ENCODE measurements around the gene KANK2.
"Not testable (repeated sequence)": the region's sequence is repeated elsewhere in the genome, so short reads cannot be mapped to it uniquely, and the experiment has no call there.

KANK2 gene

DNA sequence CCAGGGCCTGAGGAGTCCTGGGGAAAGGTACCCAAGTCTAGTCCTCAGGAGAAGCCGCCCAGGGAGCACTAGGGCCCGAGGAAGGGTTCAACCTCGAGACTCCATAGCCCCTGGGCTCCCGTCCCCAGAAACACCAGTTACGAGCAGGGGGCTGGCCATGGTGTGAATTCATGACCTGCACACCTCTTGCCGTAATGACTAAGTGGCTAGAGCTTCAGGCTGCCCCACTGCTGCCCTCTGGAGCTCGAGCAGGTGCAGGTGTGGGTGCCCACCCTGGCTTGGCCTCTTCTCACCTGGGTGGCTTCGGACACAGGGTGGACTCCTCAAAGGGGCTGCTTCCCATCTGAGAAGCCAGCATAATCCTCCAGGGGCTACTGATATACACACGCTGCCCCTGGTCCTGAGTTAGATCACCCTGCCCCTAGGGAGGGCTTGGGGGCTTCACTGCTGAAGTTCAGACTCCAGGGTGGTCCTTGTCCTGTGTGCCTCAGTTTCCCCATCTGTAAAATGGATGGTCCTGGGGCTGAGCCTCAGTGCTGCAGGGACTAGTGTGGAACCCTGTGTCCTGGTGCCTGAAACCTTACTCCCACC lies 55.3 kb downstream of the KANK2 start:
- TF ChIP-seq, protein P1, sequence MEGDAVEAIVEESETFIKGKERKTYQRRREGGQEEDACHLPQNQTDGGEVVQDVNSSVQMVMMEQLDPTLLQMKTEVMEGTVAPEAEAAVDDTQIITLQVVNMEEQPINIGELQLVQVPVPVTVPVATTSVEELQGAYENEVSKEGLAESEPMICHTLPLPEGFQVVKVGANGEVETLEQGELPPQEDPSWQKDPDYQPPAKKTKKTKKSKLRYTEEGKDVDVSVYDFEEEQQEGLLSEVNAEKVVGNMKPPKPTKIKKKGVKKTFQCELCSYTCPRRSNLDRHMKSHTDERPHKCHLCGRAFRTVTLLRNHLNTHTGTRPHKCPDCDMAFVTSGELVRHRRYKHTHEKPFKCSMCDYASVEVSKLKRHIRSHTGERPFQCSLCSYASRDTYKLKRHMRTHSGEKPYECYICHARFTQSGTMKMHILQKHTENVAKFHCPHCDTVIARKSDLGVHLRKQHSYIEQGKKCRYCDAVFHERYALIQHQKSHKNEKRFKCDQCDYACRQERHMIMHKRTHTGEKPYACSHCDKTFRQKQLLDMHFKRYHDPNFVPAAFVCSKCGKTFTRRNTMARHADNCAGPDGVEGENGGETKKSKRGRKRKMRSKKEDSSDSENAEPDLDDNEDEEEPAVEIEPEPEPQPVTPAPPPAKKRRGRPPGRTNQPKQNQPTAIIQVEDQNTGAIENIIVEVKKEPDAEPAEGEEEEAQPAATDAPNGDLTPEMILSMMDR (conservative IDR thresholded peaks at IDR 0.05), result no peak
- H3K27ac ChIP-seq, result peak overlapping the region; percentile 43; the same call in 1 of the 2 replicates

DNA sequence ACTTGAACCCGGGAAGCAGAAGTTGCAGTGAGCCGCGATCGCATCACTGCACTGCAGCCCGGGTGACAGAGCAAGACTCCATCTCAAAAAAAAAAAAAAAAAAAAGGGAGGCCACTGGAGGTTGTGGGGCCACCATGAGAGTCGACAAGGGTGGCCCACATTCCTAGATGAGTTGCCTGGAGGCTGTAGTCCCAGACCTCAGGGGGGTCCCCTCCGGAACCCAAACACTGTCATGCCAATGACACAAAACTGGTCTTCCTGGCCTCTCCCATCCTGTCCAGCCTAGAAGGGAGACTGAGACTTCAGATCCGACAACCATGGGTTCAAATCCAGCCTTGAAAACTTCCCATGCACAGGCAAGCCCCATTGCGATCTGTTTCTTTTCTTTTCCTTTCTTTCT lies 56.4 kb downstream of the KANK2 start:
- TF ChIP-seq, protein P1 (conservative IDR thresholded peaks at IDR 0.05), result no peak
- no peak overlapping the region for H3K27ac ChIP-seq

DNA sequence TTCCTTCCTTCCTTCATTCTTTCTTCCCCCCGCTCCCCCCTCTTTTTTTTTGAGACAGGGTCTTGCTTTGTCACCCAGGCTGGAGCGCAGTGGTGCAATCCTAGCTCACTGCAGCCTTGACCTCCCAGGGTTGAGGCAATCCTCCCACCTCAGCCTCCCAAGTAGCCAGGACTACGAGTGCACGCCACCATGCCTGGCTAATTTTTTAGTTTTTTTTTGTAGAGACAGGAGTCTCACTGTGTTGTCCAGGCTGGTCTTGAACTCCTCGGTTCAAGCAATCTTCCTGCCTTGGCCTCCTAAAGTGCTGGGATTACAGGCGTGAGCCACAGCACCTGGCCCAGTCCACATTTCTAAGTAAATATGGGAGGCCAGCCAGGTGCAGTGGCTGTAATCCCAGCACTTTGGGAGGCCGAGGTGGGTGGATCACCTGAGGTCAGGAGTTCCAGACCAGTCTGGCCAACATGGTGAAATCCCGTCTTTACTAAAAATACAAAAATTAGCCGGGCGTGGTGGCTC lies 57.3 kb downstream of the KANK2 start:
- not testable (repeated sequence) for H3K27ac ChIP-seq

DNA sequence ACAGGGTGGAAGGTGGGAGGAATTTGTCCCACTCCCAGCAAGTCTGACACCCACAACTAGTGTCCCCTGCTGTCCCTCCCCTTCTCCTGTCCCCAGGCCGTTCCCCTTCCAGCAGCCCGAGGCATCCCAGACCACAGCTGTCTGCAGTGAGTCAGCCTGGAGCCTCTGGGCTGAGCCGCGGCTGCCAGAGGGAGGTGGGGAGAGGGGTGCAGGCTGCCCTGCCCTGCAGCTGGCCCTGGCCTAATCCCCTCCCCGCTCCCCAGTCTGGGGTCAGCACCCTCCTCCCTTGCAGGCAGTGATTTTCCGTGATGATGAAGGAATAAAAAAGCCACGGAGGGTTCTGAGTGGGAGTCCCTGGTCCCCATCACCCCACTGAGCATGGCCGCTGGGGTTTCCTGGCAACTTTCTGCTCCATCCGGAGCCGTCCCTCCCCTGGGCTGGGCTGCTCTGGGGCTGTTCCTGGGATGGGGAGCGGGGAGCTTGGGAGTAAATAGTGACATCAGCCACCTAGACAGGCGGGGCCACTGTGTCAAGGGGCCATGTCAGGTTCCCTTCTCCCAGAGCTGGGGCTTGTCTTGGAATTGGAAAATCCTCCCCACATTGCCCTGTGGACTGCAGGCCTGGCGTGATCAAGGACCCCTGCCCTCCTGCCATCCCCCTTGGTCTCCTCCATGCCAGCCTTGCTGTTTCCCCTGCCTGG lies 58.6 kb downstream of the KANK2 start:
- peak overlapping the region; percentile 62; the same call in 1 of the 2 replicates for H3K27ac ChIP-seq
- TF ChIP-seq, protein P1 (conservative IDR thresholded peaks at IDR 0.05), result no peak

DNA sequence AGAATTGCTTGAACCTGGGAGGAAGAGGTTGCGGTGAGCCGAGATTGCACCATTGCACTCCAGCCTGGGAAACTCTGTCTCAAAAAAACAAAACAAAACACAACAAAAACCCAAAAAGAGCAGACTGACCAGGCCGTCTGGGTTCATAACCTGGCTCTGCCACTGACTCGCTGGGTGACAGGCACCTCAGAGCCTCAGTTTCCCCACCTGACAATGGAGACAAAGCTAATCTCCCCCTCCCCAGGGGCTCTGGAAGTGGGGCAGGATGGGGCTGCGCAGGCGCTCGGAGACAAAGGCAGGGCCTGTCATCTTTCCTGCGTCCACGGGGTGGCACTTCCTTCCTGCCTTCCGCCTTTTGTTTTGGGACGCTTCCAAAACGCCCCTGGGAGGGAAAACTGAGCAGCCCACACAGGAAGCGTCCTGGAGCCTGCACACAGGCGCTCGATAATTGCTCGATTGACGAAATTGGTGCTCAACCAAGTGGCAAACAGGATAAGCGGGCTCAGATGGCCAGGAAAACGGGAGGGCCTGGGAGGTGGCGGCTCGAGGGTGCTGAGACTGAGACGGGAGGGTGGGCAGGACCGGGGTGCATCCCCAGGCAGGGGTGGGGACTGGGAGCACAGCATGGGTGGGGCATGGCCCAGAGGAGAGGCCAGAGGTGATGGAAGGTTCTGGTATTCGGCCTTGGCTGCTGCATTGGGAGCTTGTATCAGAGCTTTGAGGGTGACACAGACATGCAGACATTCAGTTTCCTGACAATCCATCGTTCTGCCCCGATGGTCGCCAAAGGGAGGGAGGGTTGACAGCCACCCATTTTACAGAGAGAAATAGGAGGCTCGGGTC lies 59.6 kb downstream of the KANK2 start:
- H3K27ac ChIP-seq, result peak overlapping the region; percentile 62

DNA sequence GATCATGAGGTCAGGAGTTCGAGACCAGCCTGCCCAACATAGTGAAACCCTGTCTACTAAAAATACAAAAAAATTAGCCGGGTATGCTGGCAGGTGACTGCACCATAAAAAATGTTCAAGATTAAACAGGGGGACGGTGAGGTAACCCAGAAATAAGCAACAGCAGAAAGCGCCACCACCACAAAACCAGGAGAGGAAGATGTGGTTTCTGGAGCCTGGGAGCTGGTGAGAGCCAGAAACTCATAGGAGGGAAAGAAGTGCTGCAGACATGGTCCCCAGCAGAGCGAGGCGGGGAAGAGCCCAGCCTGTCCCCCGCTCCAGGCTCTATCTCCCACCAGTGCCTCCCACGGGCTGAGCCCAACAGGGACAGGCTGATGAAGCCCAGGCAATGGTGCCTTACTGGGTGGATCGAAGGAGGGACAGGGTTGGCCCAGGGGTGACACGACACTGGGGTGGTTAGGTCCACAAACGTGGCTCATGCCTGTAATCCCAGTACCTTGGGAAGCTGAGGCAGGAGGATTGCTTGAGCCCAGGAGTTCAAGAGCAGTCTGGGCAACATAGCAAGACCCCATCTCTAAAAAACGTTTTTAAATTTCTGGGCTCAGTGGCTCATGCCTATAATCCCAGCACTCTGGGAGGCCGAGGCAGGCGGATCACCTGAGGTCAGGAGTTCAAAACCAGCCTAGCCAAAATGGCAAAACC lies 60.8 kb downstream of the KANK2 start:
- H3K27ac ChIP-seq, result no peak overlapping the region
- TF ChIP-seq, protein P1 (conservative IDR thresholded peaks at IDR 0.05), result no peak

More for the DNA sequence above, 59.6 kb downstream of the KANK2 start:
- TF ChIP-seq, protein P1 (conservative IDR thresholded peaks at IDR 0.05), result peak; percentile 76

DNA sequence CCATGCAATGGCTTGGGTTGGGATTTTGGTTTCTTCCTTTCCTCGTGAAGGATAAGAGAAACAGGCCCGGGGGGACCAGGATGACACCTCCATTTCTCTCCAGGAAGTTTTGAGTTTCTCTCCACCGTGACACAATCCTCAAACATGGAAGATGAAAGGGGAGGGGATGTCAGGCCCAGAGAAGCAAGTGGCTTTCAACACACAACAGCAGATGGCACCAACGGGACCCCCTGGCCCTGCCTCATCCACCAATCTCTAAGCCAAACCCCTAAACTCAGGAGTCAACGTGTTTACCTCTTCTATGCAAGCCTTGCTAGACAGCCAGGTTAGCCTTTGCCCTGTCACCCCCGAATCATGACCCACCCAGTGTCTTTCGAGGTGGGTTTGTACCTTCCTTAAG lies 65.9 kb downstream of the KANK2 start:
- TF ChIP-seq, protein P1 (conservative IDR thresholded peaks at IDR 0.05), result no peak

More for the DNA sequence above, 65.9 kb downstream of the KANK2 start:
- peak overlapping the region; percentile 37; the same call in 1 of the 2 replicates for H3K27ac ChIP-seq
